Smooth muscle cell of trachea (primary cell): Measurements from ENCODE around the gene CPHXL2. TPM values are rescaled to one million over a fixed set of nuclear protein-coding genes. Genes with fewer than 3 reads are reported as not detected.

Experiments
- total RNA-seq: library from RNA; depleted of rRNA; stranded (reverse); fragments of >200 nt; gene quantifications from 2 replicates; pipeline ENCODE4 v1.2.1, GENCODE V29; 2014

The CPHXL2 gene
- not detected in 2 replicates for total RNA-seq

DNA sequence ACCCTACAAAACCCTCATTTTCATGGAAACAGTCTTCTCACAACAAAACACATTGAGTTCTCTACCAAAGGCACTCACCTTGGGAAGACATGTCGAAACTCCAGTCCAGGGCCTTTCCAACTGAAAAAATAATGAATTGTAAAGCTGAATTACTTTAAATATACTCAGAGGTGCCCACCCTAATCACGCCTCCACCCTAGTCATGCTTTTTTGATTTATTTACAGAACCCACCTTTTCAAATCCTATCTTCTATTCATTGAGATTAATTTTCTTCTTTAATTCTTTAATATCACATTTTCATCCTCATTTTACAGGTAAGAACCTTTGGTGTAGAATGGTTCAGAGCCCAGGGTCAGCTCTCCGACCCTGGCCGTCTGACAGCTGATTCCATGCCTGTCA is at the start of gene CPHXL2:
TSS of gene CPHXL2 (minus strand) at position 101 of the 400 bp plus-strand sequence. CDS start at position 91, 10 bp downstream.

GRCh38 chr16:75726390-75726789 is 49.6 kb upstream of the CPHXL2 start, which contains the start of gene CPHXL:
TSS of gene CPHXL (minus strand) at chr16:75726490. CDS start at chr16:75726442, 48 bp downstream.

DNA sequence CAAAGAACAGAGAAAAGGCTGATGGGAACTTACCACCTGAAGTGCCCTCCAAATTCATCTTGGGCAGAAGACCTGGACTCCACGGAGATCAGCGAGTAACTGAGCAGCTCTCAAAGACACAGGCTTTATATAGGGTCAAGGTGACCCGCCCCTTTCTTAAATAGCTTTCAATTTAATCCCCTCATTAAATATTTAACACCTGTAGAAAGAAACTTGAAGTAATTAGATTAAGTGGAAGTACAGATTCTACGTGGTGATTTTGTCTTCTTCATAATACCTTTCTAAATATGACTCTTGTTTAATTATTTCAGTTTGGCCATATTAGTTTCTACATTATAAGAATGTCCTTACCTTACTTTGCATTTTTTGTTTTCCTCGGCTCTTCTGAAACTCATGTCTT is 24.6 kb upstream of the CPHXL2 start, which contains the start of gene DUXB:
TSS of gene DUXB (minus strand) at position 101 of the 400 bp plus-strand sequence. CDS start at position 58, 43 bp downstream.

GRCh38 chr16:75647492-75648264 is 29.1 kb downstream of the CPHXL2 start, which contains the start of the genes KARS1 and TERF2IP:
TSS of gene KARS1 (minus strand) at chr16:75647665. CDS start at chr16:75647639, 26 bp downstream.
TSS of gene TERF2IP (plus strand) at chr16:75647773. CDS start at chr16:75647883, 110 bp downstream.

GRCh38 chr16:75622761-75623605 is 53.8 kb downstream of the CPHXL2 start, which contains the start of gene ADAT1:
TSS of gene ADAT1 (minus strand) at chr16:75623281. CDS start at chr16:75620799, 2,482 bp downstream.

Other genes starting within 250 kb of the CPHXL2 start
- 50.0 and 67.3 TPM in 2 replicates for gene CFDP1, start 243.5 kb downstream of the CPHXL2 start, total RNA-seq
- 11.5 and 16.4 TPM in 2 replicates for gene TMEM170A, start 212.3 kb downstream of the CPHXL2 start, total RNA-seq
- gene CHST6, start 181.6 kb downstream of the CPHXL2 start, total RNA-seq = 0.17 and 0.44 TPM in 2 replicates
- 0.15 and 0.17 TPM in 2 replicates for gene CHST5, start 140.9 kb downstream of the CPHXL2 start, total RNA-seq
- 9.3 and 18.4 TPM in 2 replicates for gene TMEM231, start 120.8 kb downstream of the CPHXL2 start, total RNA-seq
- 32.6 and 53.4 TPM in 2 replicates for gene GABARAPL2, start 110.6 kb downstream of the CPHXL2 start, total RNA-seq
- 46.5 and 49.1 TPM in 2 replicates for gene ADAT1, start 53.7 kb downstream of the CPHXL2 start, total RNA-seq
- gene KARS1, start 29.3 kb downstream of the CPHXL2 start, total RNA-seq = 140 and 168 TPM in 2 replicates
- gene TERF2IP, start 29.2 kb downstream of the CPHXL2 start, total RNA-seq = 49.6 and 53.4 TPM in 2 replicates
- not detected in 2 replicates for gene DUXB, start 24.5 kb upstream of the CPHXL2 start, total RNA-seq
- gene CPHXL, start 49.5 kb upstream of the CPHXL2 start, total RNA-seq = not detected in 2 replicates